NCI-H82 treated with DMSO at 0.1 percent for 48 hours (cell line): ENCODE results near the gene STAG1.
"Not testable (repeated sequence)": the region's sequence is repeated elsewhere in the genome, so short reads cannot be mapped to it uniquely, and the experiment has no call there.

Experiments used
- DNase-seq: peaks from one replicate; lab custom pipeline; 2025; ENCODE audit not compliant: unreplicated experiment; lab: John Stamatoyannopoulos, UW

Gene STAG1

DNA sequence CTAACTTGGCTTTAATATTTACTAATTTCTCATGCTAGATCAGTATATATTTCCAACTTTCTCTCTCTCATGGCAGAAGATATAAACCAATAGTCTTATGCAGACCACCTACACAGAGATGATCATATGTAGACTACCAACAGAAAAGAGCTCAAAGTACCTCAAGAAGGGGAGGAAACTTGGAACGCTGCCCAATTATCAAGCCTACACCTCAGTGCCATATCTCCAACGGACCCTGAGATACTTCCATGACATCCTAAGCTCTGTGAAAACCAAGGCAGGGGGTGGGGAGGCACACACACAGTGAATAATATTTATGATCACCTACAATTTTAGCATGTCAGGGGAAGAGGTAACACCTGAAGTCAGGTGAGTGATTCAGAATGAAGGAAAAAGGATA, 100.6 kb downstream of the STAG1 start:
- no peak for DNase-seq

DNA sequence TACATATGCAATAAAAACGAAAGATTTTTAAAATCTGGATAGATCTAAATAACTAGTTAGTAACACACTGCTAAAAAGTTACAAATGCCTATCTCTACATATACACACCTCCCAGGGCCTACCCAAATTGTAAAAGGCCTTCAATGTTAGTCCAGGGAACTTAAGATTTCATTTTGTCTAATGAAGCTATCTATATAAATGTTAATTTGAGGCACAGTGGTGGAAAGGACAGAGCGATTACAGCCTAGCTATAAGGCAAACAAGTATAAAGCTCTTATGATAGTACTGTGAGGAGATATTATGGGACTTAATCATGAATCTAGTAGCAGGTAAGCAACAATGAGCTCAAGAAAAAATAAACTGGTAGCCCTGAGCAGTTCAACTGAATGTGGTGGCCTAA, 101.7 kb downstream of the STAG1 start:
- no peak for DNase-seq

DNA sequence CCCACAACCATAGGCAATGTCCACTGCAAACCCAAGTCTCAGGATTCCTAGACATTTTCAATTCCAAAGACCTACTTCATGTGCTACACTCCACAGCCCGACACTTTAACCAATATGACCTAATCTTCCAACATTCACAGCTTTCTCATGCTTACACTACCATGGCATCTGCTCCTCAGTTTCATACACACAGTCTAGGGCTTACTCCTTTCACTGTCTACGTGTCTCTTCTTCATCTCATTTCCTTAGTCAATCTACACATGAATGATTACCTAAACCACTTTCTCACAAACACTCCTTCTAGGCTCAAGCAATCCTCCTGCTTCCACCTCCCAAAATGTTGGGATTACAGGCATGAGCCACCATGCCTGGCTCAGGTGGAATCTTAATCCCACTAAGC, 106.3 kb downstream of the STAG1 start:
- DNase-seq = no peak

DNA sequence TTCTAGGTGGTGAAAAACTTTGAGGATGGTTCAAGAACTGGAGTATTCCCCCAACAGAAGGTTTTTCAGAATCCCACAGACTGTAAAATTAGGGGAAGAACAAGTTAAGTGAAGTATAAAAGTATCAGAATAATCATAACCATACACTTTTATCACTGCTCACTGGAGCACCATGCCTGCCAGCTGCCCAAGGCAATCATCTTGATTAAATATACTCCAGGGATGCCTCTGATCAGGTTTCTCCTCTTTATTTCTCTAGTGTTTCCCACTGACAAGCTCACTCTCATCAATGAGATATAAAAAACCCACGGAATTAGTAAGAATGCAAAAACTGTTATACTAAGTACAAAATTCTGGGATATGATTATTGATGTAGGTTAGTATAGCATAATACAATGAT, 108.0 kb downstream of the STAG1 start:
- DNase-seq = no peak

DNA sequence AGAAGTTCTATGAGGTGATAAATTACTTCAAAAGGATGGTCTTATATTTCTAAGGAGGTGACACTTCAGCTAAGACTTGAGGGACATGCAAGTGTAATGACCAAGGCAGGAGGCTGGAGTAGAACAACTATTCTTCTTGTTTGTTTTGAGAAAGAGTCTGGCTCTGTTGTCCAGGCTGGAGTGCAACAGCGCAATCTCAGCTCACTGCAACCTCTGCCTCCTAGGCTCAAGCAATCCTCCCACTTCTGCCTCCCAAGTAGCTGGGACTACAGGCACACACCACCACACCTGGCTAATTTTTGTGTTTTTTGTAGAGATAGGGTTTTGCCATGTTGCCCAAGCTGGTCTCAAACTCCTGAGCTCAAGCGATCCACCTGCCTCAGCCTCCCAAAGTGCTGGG, 108.8 kb downstream of the STAG1 start:
- not testable (repeated sequence) for DNase-seq

DNA sequence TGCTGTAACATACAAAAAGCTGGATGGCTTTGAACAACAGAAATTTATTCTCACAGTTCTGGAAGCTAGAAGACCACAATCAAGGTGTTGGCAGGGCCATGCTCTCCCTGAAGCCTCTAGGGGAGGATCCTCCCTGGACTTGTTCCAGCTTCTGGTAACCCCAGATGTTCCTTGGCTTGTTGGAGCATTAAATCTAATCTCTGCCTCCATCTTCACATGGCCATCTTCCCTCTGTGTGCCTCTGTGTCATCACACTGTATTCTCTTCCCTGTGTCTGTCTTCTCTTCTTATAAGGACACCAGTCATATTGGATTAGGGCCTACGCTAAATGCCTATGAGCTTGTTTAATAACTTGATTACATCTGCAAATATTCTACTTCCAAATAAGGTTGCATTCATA, 109.5 kb downstream of the STAG1 start:
- peak; percentile 67 for DNase-seq

DNA sequence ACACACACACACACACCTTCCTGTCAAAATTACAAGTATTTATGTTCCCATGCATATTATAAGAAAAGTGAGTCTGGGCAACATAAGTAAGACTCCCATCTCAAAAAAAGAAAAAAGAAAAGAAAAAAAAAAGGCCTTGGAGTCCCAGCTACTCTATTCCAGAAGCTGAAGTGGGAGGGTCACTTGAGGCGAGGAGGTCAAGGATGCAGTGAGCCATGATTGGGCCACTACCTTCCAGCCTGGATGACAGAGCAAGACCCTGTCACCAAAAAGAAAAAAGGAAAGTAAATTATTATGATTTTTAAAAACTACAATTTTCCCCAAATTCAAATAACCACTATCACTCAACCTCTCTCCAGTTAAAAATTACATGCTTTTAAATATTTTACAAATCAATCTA, 113.1 kb downstream of the STAG1 start:
- DNase-seq = no peak

DNA sequence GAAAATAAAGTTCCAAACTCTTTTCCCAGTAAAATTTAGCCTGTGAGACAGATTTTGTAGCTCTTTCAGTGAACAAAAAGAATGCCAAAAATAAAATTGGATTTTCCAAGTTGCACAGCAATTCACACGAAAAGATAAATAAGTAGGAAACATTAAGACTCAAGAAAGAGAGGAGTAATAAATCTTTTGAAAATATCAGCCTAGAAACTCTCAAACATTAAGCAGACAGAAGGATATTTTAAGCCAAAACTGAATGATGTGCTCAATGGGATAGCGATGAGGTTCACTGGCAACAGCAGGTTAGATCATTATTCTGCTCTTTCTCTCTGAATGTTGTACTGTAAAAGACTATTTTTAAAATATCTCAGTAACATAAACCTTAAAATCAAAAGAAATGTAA, 115.0 kb downstream of the STAG1 start:
- DNase-seq = no peak

DNA sequence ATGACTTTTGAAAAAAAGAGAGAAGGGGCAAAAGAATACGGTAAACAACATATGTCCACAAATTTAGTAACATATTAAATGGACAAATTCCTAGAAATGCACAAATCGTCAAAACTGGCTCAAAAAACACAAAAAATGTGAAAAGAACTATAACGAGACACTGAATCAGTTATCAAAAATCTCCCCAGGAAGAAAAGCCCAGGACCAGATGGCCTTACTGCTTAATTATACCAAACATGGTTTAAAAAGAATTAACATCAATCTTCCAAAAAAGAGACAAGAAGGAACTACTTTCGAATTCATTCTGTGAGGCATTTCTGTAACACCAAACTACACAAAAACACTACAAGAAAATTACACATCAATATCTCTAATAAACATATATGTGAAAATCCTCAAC, 117.4 kb downstream of the STAG1 start:
- DNase-seq = no peak

DNA sequence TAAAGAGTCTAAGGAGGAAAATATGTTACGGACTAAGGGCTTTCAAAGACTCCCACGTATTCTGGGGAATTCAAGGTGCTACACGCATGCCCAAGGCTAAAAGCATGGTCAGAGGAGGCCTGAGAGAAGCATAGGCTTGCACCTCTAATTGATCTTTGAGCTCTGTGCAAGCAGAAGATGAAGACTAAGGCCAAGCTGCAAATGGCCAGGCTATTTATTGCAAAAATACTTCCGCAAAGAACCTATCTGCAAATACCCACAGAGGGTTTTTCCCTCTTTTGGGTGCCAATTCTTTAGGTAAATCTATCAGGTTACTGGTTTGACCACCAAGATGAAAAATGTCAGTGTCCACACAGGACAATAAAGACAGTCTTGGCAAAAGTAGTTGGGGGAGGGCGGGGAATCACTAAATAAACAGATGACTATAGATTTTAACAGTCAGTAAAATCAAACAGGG, 119.5 kb downstream of the STAG1 start:
- DNase-seq = no peak

DNA sequence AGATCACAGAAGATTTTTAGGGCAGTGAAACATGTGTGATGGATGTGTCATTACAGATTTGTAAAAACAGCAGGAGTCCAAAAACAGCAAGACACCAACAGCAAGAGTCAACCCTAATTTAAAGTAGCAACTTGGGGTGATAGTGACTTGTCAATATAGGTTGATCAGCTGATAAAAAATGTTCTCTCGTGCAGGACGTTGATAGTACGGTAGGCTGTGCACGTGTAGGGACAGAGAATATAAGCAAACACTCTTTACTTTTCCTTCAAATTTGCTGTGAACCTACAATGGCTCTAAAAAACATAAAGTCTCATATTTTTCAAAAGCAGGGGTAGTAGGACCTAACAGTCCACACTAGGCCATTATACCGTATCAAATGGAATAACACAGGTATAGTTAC, 120.8 kb downstream of the STAG1 start:
- DNase-seq = no peak

DNA sequence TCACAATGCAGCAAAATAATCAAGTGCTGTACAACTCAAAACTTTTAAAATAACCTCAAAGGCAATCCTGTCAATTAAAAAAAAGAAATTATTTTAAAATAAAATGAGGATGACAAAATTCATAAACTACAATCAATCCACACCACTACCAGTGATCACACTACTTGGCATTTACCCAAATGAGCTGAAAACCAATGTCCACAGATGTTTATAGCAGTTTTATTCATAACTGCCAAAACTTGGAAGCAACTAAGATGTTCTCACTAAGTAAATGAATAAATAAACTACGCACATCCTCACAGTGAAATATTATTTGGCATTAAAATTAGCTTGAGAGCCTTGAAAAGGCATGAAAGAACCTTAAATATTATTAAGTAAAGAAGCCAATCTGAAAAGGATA, 121.3 kb downstream of the STAG1 start:
- no peak for DNase-seq

DNA sequence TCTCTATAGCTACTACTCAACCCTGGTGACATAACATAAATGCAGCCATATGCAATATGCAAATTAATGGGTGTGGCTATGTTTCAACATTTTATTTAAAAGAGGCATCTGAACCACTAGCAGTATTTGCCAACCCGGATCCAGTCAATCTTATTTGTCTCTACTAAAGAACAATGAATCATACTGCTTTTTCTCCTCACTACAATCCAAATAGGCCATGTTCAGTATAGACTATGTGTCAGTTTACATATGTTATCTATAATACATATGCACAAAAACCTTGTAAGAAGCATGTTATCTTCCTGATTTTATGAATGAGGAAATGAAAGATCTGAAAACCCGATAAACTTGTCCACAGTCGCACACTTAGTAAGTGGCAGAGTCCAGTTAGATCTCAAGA, 125.7 kb downstream of the STAG1 start:
- no peak for DNase-seq

DNA sequence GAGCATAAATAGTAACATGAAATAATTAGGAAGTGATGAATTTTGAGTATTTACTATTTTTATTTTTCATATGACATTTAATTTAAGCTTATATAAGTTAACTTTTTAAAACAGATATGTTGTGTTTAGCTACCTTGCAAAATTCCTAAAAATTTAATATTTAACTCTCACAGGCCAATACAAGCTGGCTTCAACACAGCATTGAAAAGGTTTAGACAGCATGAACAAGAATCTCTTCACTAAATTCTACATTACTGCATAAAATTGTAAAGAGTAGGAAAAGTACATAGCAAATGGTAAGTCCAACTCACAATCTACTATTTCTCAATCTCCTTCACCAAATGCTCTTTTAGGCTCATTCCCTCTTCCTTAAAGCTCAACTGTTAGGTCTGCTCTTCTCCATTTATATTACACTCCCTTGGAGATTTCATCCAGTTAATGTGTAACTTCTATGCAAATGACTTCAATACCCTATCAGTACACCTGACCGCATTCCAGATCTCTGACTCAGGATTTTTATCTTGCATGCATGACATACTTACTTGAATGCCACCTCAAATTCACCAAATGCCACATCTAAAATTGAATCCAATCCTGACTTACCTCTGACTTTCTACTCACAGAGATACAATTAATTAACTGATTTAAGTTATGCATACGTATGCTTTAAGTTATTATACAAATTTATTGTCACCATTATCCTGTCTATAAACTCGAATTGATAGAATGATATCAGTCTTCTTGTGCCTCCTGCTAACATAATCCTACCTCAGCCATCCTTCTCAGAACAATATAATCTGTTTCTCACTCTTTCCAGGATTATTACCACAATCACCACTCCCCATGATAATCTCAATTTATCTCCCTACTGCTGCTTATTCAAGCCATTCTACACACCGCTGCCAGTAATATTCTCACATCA, 127.0 kb downstream of the STAG1 start:
- no peak for DNase-seq

DNA sequence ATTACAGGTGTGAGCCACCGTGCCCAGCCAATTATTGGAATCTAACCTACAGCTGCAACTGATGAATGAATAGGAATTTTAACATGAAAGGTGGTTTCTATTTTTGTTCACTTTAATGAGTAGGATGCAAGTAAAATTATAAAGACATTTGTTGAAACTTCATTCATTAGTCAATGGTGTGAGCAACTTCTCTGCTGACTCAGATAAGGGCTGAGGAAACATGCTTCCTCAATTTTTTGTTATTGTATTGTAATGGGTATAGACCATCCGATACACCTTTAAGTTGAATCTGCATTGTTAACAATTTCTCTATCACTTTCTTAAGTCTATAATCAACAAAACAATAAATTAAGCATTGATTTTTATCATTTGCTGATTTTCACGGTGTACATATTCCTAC, 127.8 kb downstream of the STAG1 start:
- no peak for DNase-seq

DNA sequence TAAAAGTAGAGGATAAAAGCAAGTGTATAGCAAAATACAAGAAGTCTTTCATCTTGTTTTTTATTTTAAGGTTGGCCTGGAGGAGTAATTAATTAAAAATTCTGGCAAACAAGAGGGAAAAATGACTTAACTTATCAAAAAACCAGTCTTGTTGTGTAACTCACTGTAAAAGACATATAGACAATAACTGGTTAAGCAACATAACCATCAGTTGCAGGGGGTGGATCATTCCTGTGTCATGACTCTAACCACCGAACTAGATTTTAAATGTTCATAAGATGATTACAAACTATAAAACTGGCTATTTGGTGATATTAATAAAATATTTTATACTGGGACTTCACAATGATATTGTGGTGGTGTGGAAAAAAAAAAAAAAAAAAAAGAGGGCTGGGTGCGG, 130.6 kb downstream of the STAG1 start:
- no peak for DNase-seq

DNA sequence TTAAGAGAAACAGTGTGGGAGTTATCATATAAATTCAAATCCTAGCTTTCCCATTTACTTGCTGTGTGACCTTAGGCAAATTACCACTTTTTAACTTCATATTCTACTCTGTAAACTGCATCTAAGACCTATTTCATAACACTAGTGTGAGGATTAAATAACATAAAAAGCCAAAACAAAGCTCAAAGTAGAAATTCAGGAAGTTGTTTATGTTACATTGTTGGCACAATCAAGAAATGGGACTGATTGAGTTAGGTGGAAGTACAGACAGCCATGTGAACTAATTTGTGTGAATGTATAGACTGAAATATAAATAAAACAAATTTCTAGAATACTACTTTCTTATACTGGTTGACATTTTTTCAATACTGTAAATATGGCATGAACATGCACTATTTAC, 131.7 kb downstream of the STAG1 start:
- no peak for DNase-seq

DNA sequence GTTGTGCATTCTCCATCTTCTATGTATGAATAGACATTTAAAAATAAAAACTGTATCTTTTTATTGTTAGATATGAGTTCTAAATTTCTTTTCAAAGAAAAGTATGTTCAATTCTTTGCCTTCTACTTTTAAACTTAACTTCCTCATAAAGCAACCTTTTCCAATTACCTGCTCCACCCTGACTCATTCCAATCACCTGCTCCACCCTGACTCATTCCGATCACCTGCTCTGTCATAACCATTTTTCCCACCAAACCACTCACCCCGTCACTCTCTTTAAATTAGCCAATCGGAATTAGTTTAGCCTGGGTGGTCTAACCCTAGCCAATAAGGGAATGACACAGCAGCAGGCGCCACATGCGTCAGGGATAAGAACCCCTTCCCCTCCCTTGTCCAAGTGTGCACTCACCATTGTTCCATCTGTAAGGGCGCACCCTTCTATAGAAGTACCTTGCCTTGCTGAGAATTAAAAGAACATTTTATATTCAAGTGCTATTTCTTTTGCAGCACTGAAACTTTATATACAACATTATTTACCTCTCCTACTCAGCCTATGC, 134.1 kb downstream of the STAG1 start:
- DNase-seq = not testable (repeated sequence)

DNA sequence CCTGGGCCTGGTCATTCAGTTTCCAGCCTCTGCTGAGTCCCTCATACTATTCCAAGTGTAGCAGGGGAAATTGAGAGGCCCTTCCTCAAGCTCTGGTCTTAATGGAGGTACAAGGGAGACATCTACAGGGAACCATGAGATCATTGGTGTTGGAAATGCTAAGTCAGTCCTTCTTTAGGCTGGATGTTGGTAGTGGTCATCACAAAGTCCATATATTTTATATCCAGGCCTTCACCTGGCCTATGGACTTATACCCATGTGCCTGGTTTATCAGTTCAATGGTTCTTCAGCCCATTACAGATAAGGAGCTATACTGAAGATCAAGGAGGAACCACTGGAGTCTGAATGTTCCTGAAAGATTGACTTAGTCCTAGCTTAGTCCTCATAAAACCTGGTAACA, 135.0 kb downstream of the STAG1 start:
- DNase-seq = no peak

DNA sequence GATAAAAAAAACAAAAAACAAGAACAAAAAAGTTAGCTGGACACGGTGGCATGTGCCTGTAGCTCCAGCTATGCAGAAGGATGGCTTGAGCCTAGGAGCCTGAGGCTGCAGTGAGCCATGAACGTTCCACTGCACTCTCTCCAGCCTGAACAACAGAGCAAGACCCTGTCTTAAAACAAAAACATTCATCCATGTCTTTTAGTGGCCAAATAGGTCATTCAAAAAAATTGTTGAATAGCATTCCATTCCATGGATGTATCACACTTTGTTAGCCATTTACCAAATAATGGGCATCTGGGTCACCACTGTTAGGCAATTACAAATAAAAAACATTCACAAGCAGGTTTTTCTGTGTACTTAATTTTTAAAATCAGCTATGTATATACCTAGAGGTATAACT, 139.7 kb downstream of the STAG1 start:
- no peak for DNase-seq

DNA sequence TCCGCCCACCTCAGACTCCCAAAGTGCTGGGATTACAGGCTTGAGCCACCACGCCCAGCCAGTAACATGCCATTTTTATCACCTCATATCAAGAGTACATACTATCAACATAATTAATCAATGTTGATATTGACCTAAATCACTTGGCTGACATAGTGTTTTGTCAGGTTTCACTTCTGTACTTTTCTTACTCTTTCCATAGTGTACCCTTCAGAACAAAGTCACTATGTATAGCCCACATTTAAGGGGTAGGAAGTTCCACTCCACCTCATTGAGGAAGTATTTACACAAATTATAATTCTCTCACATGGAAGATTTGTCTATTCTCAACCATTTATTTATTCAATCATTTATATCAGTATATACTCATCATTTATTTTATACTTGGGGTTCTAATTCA, 145.2 kb downstream of the STAG1 start:
- DNase-seq = no peak

DNA sequence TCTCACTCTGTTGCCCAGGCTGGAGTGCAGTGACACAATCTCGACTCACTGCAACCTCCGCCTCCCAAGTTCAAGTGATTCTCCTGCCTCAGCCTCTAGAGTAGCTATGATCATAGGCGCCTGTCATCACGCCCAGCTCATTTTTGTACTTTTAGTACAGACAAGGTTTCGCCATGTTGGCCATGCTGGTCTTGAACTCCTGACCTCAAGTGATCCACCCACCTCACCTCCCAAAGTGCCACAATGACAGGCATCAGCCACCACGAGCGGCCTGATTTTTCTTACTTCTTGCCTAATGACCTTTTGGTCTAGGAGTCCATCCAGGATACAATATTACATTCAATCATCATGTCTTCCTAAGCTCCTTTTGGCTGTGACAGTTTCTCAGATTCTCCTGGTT, 146.0 kb downstream of the STAG1 start:
- DNase-seq = not testable (repeated sequence)

DNA sequence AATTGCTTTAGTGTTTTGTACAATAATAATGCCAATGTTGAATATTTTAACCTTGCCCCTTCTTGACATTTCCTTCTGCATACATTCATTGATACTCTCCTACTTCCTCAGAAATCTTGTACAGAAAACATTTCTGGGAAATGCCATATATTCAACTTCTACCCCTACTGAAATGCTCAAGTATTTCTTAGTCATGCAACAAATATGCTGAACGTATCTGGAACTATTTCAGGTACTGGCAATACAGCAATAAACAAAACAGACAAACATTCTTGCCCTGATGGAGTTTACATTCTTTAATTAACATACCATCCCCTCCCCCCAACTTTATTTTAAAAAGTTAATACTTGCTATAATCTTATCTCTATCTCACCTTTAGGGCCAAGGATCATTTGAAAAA, 147.2 kb downstream of the STAG1 start:
- DNase-seq = no peak
